OCI-LY7 (cell line): ENCODE measurements around the gene ASPHD2. TPM values are rescaled to one million over a fixed set of nuclear protein-coding genes. Genes with fewer than 3 reads are reported as not detected.
A peak's percentile ranks its signal among the peaks of the same experiment; 100 is the strongest.

Source experiments
- BruUV-seq: library from RNA; stranded (reverse); fragments of 400-500 nt; replicated peaks from 2 replicates; lab custom pipeline; 2021; lab: Mats Ljungman, UMichigan
- CTCF ChIA-PET: fragments of 300-600 bp; sonication (Branson Sonifier 250); formaldehyde crosslinking; loops from one replicate; lab custom pipeline; 2022; ENCODE audit warnings: antibody characterized with exemption; ENCODE audit not compliant: unreplicated experiment; lab: Charles Lee
- POLR2A ChIA-PET: fragments of 300-600 bp; sonication (Branson Sonifier 250); formaldehyde crosslinking; loops from one replicate; lab custom pipeline; 2022; ENCODE audit warnings: antibody characterized with exemption; lab: Charles Lee
- DNase-seq: peaks from one replicate; pipeline ENCODE4 v3.0.0-alpha.2; 2015; ENCODE audit warnings: low spot score
- H2AFZ ChIP-seq: fragments of 200-600 bp; sonication (generic), shearing (Covaris generic); 2 replicates; pipeline ENCODE4 v1.6.1; 2014; ENCODE audit warnings: mild to moderate bottlenecking, antibody characterized with exemption, low read length, moderate library complexity
- H3K27ac ChIP-seq: fragments of 200-600 bp; sonication (generic); 2 replicates; pipeline ENCODE4 v1.5.1; 2014; ENCODE audit warnings: mixed run types, low read depth, mild to moderate bottlenecking, moderate library complexity, low read length, inconsistent platforms; ENCODE audit not compliant: poor library complexity, severe bottlenecking
- H3K36me3 ChIP-seq: fragments of 200-600 bp; sonication (generic); 2 replicates; pipeline ENCODE4 v1.6.1; 2014; ENCODE audit warnings: mild to moderate bottlenecking, antibody characterized with exemption, low read length, moderate library complexity, mixed read lengths; ENCODE audit not compliant: insufficient read depth
- H3K4me1 ChIP-seq: fragments of 200-600 bp; sonication (generic); 2 replicates; pipeline ENCODE4 v1.5.1; 2014; ENCODE audit warnings: mild to moderate bottlenecking, low read length; ENCODE audit not compliant: insufficient read depth, poor library complexity, severe bottlenecking
- H3K4me2 ChIP-seq: fragments of 200-600 bp; sonication (generic); 2 replicates; pipeline ENCODE4 v1.6.1; 2014; ENCODE audit warnings: mild to moderate bottlenecking, low read length
- H3K4me3 ChIP-seq: fragments of 200-600 bp; sonication (generic); 2 replicates; pipeline ENCODE4 v1.5.1; 2014; ENCODE audit warnings: mild to moderate bottlenecking, low read depth, low read length; ENCODE audit not compliant: poor library complexity, severe bottlenecking
- H3K79me2 ChIP-seq: fragments of 200-600 bp; sonication (generic); 2 replicates; pipeline ENCODE4 v1.6.1; 2016; ENCODE audit warnings: low read depth, mild to moderate bottlenecking, low read length, moderate library complexity, mixed read lengths; ENCODE audit not compliant: insufficient read depth
- H3K9me2 ChIP-seq: fragments of 200-600 bp; sonication (generic); 2 replicates; pipeline ENCODE4 v1.6.1; 2016; ENCODE audit warnings: mild to moderate bottlenecking, low read length, mixed read lengths; ENCODE audit not compliant: insufficient read depth
- H3K9me3 ChIP-seq: fragments of 200-600 bp; sonication (generic); 2 replicates; pipeline ENCODE4 v1.6.1; 2014; ENCODE audit warnings: mild to moderate bottlenecking, mixed run types, low read length, mixed read lengths
- H4K20me1 ChIP-seq: fragments of 200-600 bp; sonication (generic); 2 replicates; pipeline ENCODE4 v1.6.1; 2014; ENCODE audit warnings: mild to moderate bottlenecking, antibody characterized with exemption, low read length, moderate library complexity, mixed read lengths; ENCODE audit not compliant: insufficient read depth
- EZH2phosphoT487 ChIP-seq: fragments of 200-600 bp; sonication (generic); IDR thresholded peaks from 2 replicates; pipeline ENCODE4 v1.6.1; 2018; ENCODE audit warnings: low read depth, borderline replicate concordance, mild to moderate bottlenecking, mixed run types, antibody characterized with exemption, low read length, moderate library complexity, mixed read lengths
- intact Hi-C: fragments of 100-400 bp; cut with micrococcal nuclease; formaldehyde crosslinking; loops from one replicate; pipeline ENCODE4 v1.10.0; 2022; ENCODE audit not compliant: unreplicated experiment
- total RNA-seq, 2 experiments: library from RNA; depleted of rRNA in 1 of 2; stranded (reverse); fragments of >200 nt in 1 of 2; shearing (Covaris generic) in 1 of 2; gene quantifications; 2 replicates each; pipeline ENCODE4 v1.2.3, GENCODE V29; 2014 to 2022
- TF ChIP-seq, protein P1 (sequence below): fragments of 200-600 bp; sonication (generic); conservative IDR thresholded peaks from 2 replicates; pipeline ENCODE4 v1.5.1; 2014; ENCODE audit warnings: mild to moderate bottlenecking, antibody characterized with exemption, low read length, moderate library complexity, mixed read lengths

ASPHD2 gene
- total RNA-seq, 2 experiments from 2014 or later: 5.5 to 6.5 TPM

DNA sequence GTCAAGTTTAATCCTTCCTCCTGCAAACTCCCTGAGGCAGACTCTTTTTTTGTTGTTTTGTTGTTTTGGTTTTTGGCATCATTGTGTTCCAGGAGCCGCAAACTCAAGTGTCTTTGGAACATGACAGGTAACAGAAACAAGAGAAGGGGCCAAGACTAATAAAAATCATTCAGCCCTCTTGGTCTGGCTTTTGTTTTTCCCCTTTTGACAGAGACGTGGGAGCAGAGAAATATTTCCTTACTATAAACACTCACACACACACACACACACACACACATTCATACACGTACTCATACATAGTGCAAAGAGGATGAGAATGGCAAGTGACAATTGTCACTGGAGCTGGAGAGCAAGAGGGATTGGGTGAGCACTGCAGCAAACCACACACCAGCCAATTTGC lies 10.4 kb upstream of the ASPHD2 start:
- Histone ChIP-seq H3K27ac (no peak overlapping the region), H4K20me1 (no peaks in the 10 kb centered on the region), H3K4me1 (no peaks in the 10 kb centered on the region), H3K79me2 (no peaks in the 10 kb centered on the region), H3K9me3 (peaks cover 13% of the 10 kb centered on the region), H3K4me3 (no peak overlapping the region), H2AFZ (no peak overlapping the region), H3K9me2 (no peaks in the 10 kb centered on the region), H3K4me2 (no peak overlapping the region), H3K36me3 (no peaks in the 10 kb centered on the region)
- no peak for TF ChIP-seq EZH2phosphoT487
- TF ChIP-seq, protein P1, sequence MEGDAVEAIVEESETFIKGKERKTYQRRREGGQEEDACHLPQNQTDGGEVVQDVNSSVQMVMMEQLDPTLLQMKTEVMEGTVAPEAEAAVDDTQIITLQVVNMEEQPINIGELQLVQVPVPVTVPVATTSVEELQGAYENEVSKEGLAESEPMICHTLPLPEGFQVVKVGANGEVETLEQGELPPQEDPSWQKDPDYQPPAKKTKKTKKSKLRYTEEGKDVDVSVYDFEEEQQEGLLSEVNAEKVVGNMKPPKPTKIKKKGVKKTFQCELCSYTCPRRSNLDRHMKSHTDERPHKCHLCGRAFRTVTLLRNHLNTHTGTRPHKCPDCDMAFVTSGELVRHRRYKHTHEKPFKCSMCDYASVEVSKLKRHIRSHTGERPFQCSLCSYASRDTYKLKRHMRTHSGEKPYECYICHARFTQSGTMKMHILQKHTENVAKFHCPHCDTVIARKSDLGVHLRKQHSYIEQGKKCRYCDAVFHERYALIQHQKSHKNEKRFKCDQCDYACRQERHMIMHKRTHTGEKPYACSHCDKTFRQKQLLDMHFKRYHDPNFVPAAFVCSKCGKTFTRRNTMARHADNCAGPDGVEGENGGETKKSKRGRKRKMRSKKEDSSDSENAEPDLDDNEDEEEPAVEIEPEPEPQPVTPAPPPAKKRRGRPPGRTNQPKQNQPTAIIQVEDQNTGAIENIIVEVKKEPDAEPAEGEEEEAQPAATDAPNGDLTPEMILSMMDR: no peak
- CTCF ChIA-PET: no interaction called here
- intact Hi-C loops: no loop called here
- DNase-seq: no peak
- POLR2A ChIA-PET: no interaction called here
- no TSS peak for BruUV-seq

DNA sequence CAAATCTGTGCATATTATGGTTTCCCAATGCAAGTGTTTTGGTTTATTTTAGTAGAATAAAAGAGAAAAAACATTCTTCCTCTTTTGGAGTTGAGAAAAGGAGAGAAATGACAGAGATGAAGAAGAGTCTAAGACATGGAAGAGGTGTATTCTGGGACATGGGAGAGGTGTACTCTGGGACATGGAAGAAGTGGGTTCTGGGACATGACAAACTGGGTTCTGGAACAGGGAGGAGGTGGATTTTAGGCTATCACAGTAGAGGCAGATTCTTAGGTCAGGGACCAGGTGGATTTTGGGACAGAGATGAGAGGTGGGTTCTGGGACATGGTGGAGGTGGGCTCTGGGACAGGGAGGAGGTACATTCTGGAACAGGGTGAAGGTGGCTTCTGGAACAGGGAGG lies 2.1 kb upstream of the ASPHD2 start:
- intact Hi-C loops: no loop called here
- BruUV-seq: no TSS peak
- ChIA-PET POLR2A (no interaction called here), CTCF (no interaction called here)
- Histone ChIP-seq H3K4me2 (no peak overlapping the region), H3K9me3 (peaks cover 16% of the 10 kb centered on the region), H3K9me2 (no peaks in the 10 kb centered on the region), H3K4me3 (no peak overlapping the region), H4K20me1 (peaks cover 7% of the 10 kb centered on the region; the same call in 1 of the 2 replicates), H3K79me2 (no peaks in the 10 kb centered on the region), H3K36me3 (no peaks in the 10 kb centered on the region), H2AFZ (no peak overlapping the region), H3K4me1 (peaks cover 32% of the 10 kb centered on the region), H3K27ac (no peak overlapping the region)
- TF ChIP-seq, protein P1: no peak
- TF ChIP-seq EZH2phosphoT487: no peak
- no peak for DNase-seq

DNA sequence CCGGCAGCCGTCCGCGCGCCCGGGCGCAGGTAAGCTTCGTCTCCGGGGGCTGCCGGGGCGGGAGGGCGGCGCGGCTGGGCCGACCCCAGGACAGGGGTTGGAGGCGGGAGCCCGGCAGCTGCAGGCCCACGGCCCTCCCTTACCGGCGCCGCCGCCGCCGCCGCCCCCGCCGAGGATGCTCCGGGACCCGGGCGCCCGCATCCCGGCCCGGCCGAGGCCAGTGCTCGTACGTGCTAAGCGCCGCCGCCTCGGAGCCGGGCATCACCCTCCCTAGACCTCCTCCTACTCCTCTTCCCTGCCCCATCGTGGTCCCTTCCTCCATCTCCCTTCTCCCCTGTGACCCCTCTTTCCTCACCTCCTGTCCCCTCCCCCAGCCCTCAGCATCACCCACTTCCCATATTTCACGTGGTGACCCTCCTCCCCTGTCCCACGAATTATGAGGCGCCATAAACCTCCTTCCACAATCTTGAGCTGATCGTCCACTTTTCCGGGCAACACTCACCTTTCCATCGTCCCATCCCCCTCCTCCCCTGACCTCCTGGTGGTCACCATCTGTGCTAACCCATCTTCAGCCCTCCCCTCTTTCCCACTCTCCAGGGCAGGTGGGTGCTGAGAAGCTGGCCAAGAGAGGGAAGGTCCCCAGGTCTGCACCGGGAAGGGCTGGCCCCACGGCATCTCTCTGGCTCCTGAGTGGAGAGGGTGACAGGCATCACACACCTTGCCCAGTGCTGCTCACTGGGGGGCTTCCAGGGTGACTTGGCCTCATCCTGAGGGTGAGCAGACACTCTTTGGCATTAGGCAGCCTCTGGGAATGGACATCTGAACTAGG lies 612 bp downstream of the ASPHD2 start:
- intact Hi-C loops: loop anchor here (2.0 kb wide), 1 partner anchor 243 kb away; no protein-coding TSS in a partner anchor
- Histone ChIP-seq H3K4me1 (peaks cover 42% of the 10 kb centered on the region), H3K9me2 (no peaks in the 10 kb centered on the region), H4K20me1 (peaks cover 7% of the 10 kb centered on the region; the same call in 1 of the 2 replicates), H3K36me3 (no peaks in the 10 kb centered on the region), H3K4me3 (peak overlapping the region; percentile 73), H3K9me3 (no peaks in the 10 kb centered on the region), H3K79me2 (no peaks in the 10 kb centered on the region), H3K4me2 (peak overlapping the region; percentile 66), H3K27ac (no peak overlapping the region), H2AFZ (peak overlapping the region; percentile 24; the same call in 1 of the 2 replicates)
- ChIA-PET CTCF (interaction anchor here (0.6 kb wide), 1 partner anchor 19 kb away, joined by 5 read pairs; no protein-coding TSS in a partner anchor), POLR2A (interaction anchor here (0.7 to 2.1 kb wide), 5 partner anchors 8 to 244 kb away, joined by 3 to 9 read pairs (median 3); partner anchors contain the start of genes HPS4 and SRRD)
- BruUV-seq: no TSS peak
- peak; percentile 32 for DNase-seq
- TF ChIP-seq, protein P1: no peak
- no peak for TF ChIP-seq EZH2phosphoT487
